Bone marrow (tissue), 2 donors: ENCODE data around the gene IFI27L2.

Source experiments
- DNase-seq, 2 donors: peaks; one replicate each; lab custom pipeline; 2025; lab: John Stamatoyannopoulos, UW

The IFI27L2 gene

DNA sequence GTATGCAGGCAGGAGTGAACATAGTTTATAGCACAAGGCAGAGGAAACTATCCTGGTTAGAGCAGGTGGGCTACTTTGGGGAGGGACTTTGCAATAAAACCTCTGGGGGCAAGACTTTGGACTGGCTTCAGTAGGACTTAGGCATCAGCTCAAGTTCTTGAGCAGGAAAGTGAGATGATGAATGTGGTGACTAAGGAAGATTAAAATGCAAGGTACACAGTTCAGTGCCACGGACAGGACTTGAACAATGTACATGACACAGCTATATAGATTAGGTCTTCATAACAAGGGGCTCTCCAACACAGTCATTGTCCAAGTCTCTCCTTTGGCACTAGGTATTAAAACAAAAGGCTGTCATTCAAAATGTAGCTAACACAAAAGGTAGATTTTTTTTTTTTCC lies 23.3 kb upstream of the IFI27L2 start:
- DNase-seq: no peak

DNA sequence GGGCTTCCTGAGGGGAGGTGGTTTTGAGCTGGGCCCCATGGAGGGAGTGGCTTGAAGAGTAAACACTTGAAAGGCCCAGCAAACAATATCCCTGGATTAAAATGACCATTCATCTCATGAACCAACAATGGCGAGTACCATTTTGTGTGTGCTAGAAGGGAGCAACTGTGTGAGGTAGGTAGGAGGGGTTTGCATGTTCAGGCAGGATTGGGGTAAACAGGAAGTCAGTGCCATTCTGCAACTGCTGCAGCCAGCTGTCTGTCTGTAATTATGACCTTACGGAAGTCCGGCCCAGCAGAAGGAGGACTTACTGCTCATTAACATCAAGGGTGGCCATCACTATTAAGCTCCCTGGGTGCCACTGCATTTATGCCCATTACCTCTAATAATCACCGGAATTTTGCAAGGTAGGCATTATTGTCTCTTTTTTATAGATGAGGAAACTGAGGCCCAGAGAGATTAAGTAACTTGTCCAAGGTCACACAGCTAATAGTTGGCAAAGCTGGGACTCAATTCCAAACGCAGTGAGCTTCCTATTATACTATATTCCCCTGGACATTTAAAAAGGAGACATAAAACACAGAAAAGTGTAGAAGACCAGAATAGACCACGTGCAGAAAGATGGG lies 16.6 kb upstream of the IFI27L2 start:
- DNase-seq: no peak

DNA sequence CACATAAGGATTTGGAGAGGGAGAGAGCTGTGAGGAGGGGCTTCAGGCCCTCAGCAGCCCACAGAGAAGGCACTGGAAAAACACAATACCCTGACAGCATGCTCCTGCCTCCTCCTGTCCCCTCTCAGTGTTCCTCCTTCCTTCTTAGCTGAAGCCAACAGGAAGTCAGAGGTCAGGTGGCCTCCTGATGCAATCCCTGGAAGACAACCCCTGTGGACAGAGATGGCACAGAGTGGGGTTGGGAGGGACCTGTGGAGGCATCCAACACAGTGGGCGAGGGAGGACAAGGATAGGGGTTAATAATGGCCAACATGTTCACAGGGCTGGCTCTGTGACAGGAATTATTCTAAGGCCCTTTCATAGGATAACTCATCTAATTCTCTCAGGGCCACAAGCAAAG lies 15.4 kb upstream of the IFI27L2 start:
- DNase-seq: no peak

DNA sequence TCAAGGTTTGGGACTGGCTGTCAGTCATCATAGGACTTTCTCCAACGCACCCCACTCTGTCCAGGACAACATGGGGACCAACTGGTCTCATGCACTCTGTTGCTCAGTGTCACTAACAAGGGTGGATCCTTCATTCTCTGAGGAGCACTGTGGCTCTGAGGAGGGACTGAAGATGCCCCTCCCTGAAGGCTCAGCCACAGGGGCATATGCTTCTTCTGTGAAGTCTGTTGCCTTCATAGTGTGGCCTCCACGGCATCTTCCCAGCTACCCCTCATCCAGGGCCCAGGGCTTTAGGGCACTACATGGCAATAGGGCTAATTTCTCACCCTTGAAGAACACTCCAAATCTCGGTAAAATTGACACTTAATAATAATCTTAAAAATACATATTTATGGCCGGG lies 14.3 kb upstream of the IFI27L2 start:
- no peak for DNase-seq

DNA sequence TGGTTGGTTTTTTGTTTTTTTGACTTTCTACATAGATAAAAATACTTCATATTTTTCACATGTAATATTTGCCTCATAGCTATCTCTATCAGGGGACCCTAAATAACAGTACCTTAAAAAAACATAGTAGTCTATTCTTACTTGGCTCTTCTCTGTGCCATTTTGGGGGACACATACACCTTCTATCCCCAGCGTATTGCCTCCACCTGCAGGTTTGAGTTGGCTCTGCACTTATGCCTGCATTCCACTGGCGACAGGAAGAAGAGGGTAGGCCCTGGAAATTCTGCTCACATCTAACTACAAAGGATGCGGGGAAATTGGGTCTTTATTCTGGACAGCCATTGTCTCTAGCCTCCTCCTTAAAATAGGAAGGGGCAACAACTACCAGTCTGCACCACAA lies 13.8 kb upstream of the IFI27L2 start:
- no peak for DNase-seq

DNA sequence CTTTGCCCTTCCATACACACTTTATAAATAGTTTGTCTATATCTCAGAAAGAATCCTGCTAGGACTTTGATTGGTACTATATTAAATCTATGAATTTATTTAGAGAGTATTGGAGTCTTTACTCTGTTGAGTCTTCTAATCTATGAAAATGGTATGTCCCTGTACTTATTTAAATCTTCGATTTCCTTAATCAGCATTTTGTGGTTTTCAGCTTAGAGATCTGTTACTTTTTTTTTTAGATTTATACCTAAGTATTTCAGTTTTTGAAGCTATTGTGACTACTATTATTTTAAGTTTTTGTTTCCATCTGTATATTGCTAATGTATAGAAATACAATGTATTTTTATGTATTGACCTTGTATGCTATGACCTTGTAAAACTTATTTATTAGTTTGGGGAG lies 13.4 kb upstream of the IFI27L2 start:
- DNase-seq: no peak

DNA sequence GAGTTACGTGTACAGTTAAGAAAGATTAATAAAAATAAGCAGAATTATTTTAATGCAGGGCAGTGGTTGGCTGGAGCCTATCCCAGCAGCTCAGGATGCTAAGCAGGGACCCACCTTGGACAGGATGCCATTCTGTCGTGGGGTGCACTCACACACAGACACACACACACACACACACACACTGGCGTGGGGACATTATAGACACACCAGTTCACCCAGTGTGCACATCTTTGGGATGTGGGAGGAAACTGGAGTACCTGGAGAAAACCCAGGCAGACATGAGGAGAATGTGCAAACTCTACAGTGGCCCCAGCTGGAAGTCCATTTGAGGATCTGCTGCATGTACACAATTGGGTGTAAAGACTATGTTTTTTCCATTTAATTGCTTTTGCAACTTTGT lies 12.8 kb upstream of the IFI27L2 start:
- no peak for DNase-seq

DNA sequence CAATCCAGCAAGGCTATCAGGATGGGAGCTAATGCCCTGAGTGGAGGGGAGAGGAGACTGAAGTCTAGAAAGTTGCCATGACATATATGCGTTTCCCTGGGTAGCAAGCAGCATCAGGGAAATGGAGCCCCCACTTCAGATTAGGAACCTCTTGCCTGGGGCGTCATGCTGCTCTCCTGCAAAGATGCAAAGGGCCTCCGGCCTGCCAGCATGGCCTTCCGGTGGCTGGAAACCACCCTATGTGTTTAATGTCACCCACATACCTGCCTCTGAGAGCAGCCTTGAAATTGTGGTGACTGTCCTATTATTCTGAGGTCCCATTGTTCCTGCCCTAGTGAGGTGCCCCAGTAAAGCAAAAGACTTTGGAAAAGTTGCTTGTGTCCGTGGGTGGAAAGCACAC lies 10.0 kb upstream of the IFI27L2 start:
- DNase-seq: no peak

DNA sequence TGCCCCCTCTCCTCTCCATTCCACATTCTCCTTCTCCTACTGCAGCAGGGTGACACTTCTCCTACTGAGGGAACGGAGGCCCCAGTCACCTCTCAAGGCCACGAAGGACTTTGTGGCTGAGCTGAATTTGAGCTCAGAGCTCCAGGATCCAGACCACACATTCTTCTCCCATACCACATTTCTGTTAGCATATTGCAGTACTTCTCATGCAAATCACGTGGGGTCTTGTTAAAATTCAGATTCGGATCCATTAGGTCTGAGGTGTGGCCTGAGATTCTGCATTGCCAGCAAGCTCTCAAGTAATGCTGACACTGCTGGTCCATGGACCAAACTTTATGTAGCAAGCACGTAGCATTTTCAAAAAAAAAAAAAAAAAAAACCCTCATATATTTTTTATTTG lies 9.6 kb upstream of the IFI27L2 start:
- no peak for DNase-seq

DNA sequence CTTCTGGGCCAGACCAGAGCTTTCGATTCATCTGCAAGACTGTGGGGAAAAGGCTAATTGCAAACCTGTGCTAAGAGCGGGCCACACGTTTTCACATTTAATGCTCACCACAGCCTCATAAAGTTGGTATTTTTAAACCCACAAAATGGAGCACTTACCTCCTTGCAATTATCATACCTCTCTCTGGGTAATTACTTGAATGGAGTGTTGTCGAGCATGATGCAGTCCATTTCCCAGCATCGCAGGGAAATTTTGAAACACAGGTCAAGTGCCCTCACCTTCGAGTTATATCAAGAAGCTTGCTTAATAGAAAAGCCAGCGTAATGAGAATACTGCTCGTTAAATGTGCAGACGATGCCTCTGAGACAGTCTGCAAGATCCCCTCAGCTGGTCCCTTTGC lies 8.8 kb upstream of the IFI27L2 start:
- DNase-seq: no peak

DNA sequence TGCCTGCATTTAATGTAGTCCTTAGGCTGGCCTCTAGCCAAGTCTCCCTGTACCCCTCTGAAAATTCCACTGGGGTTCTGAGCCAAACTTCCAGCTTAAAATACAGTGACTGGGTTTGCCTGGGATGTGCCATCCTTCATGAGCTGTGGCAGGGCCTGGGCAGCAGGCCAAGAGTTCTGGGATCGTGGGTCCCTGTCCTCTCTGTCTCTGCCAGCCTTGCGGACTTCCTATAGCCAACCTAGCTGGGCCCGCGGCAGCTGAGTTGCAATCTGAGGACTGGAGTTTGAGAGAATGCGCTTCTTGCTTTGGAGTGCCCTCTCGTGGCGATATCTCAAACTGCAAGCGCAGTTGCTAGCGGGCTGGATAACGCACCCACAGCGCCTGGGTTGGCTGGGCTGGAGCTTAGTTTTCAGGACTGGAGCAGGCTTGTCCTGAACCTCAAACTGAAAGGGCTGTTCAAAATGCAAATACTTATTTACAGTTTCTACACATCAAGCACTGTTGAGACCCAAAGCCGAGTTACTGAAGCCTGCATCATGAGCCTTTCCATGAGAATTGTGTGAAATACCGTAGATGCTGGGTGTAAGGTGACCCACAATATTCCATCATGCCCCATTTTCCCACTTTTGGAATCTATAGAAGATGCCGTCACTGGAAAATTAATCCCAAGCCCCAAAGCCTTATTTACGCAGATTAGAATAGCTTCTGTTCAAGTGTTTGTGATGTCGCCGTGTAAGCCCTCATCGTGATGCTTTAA lies 7.3 kb upstream of the IFI27L2 start:
- peak; percentile 50 to 62 for DNase-seq

DNA sequence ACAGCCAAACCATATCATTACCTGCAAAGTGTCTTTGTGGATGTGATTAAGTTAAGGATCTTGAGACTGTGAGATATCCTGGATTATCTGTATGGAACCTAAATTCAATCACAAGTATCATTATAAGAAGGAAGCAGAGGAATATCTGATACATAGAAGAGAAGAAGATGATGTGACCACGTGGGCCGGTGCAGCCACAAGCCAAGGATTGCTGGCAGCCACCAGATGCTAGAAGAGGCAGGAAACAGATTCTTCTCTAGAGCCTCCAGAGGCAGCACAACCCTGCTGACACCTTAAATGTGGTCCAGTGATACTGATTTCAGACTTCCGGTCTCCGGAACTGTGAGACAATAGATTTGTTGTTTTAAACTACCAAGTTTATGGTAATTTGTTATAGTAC lies 6.1 kb upstream of the IFI27L2 start:
- DNase-seq: no peak

DNA sequence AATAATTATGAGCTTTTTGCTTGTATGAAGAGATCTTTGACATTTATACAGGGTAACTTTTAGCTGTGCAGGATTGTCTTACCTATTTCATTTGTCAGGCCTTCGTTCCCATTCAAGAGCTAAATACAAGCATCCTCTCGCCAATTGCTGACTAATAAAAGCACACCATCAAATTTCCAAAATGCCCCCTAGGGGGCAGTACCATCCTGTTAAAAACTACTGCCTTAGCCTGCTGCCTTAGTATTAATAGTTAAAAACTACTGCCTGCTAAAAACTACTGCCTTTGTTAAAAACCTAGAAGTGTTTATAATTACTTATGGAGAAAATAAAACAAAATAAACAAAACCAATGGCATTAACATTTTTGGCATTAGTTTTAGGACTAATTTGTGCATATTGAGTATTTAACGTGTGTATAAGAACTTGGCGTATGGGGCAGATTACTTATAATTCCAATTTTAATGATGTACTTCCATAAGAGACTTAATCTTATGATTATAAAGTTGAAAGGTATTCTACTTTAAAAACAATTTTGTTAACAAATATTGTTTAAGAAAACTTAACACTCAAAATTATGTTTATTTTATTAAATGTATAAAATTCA lies 3.0 kb upstream of the IFI27L2 start:
- peak in 1 of 2 donors; percentile 77 for DNase-seq

DNA sequence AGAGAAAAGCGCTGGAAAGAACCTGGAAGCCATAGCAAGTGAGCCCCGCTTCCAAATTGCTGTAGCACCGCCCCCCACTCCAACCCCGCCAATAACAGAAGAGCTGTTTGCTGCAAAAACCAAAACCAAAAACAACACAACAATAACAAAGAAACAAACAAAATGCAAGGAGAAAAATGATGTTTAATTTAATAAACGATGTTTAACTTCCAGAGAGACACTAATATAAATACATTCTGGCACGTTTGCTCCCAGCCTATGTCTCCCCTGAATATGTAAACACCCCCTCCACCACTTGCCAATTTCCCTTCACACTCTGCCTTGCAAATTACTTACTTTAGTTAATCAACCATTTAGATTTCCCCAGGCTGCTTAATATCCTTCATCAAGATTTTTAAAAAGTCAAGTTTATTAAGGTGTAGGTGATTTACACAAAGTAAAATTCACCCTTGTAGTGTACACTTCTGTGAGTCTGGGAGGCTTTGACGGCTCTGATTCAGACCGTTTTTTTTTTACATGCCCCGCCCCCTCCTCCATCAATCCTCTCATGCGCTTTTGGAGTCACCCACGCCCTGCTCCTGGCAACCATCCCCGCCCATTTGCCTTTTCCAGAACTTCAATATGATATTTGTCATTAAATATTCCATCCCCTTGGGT lies 482 bp upstream of the IFI27L2 start:
- DNase-seq: no peak

DNA sequence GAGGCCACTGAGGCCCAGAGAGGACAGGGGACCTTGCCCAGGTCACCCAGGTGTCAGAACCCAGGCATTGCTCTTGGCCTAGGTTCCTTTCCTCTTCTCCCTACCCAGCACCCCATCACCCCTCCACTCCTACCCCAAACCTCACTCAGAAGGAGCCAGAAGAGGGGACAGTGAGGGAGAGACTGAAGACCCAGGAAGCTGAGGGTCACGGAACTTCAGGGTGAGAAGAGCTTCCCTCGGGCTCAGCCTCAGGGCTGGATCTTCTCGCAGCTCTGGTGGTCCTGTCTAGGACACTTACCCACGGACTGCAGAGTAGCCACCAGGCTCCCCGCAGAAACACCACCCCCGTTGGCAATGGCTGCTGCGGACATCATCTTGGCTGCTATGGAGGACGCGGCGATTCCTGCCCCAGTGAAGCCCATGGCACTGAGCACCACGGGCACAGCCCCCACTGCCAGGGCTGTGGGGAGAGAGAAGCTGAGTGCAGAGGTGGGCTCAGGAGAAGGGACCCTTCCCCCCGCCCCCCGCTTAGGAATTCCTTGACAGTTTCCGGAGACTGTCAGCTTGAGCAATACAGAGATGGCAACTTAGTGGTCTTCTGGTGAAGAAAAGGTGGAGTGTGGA lies 1.1 kb downstream of the IFI27L2 start:
- DNase-seq: no peak

DNA sequence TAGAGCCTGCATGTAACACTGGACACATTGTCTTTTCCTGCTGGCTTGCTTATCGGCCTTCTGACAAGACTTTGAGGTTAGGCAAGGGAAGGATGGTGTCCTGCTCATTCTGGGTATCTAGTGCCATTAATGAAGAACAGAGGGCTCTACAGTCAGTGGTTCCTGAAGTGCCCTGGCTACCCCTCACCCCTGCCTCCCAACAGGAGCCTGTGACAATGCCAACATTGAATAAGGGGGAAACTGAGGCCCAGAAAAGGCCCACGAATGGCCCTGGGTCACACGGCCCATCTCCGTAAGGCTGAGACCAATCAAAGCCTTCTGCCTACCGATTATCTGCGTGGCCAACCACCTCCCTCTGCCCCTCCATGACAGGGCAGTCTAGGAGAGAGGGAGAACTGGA lies 2.1 kb downstream of the IFI27L2 start:
- no peak for DNase-seq

DNA sequence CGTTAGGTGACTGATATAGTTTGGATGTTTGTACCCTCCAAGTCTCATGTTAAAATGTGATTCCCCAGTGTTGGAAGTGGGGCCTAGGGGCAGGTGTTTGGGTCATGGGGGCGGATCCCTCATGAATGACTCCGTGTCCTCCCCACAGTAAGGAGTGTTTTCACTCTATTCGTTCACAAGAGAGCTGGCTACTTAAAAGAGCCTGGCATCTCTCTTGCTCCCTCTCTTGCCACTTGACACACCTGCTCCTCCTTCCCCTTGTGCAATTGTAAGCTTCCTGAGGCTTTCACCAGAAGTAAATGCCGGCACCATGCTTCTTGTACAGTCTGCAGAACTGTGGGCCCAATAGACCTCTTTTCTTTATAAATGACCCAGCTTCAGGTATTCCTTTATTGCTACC lies 2.6 kb downstream of the IFI27L2 start:
- no peak for DNase-seq

DNA sequence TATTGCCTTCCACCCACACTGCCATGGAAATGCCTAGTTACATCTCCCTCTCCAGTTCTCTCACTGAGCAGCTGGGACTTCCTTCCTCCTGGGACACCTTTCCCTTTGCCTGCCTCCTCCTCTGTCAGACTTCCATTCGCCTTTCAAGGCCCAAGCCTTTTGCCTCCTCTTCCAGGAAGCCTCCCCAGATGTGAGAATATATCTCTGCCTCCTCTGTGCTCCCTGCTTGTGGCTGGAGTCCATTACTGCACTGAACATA lies 3.1 kb downstream of the IFI27L2 start:
- DNase-seq: no peak

DNA sequence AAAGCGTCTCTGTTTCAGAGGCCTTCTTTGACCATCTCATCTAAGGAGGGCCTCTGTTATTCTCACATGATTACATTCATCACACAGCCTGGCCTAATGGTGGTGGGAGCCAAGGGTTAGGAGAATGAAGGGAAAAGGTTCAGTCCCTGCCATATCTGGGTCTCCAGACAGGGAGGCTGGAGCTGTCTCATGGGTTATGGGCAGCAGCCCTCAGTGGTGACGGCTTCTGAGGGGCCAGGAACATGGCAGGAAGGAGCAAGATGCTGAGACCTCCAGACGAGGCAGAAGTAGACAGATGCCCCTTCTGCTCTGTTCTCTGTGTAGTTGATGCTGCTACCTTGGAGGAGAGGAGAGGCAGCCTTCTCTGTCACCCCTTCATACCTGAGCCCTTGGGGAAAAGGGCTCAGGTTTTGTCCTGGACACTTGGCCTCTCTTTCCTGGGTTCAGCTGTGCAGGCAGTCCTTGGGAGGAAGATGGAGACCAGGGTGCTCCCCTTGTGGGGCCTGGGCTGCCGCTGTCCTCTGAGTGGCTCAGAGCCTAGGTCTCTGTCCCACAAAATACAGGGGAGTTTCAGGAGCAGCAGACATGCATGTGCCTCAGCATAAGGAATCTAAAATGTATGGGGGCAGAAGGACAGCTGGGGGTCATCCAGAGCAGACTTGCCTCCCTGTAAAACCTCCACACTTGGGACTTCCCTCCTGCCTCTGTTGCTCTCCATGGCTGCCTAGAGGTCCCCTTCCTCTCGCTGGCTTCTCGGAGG lies 3.6 kb downstream of the IFI27L2 start:
- DNase-seq: no peak

DNA sequence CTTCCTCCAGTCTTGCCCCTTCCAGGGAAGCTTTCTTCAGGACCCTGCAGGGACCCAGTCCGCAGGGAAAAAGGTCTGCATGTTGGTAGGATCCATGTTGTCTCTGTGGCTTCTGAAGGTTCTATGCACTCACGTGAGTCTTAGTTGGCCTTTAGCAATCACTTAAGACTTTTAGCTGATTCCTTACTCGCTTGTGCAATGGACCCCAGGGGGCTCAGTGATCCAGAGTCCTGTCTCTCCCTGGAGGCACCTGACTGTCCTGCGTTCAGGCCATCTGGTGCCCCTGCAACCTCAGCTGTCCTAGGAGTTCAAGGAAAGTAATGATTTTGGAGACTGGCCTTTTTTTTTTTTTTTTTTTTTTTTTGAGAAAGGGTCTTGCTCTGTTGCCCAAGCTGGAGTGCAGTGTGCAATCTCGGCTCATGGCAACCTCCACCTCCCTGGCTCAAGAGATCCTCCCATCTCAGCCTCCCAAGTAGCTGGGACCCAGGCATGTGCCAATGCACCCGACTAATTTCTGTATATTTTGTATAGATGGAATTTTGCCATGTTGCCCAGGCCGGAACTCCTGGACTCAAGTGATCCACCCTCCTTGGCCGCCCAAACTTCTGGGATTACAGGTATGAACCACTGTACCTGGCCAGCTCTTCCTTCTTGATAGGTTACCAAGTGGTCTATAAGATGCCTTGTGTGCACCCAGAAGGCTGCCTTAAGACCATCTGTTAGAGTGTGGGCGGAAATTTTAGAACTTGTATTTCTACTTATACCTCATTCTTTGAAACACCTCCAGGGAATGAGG lies 4.6 kb downstream of the IFI27L2 start:
- no peak for DNase-seq

DNA sequence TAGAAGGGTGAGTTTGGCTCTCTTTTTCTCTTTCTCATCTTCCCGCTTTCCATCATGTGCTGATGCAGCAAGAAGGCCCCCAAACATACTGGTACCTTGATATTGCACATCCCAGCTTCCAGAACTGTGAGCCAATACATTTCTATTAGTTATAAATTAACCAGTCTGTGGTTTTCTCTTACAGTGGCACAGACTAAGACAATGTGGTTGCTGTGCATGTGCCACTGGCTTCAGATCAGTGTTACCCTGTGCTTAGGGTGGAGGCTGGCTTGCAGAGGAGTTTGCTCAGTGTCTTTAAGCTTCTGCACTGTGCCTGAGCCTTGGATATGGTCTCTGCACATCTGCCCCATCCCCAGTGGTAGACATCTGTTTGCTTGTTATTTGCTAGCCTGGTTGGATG lies 5.5 kb downstream of the IFI27L2 start:
- no peak for DNase-seq
